Right lobe of liver (tissue), 6 donors: Measurements from ENCODE around the gene FGF5. TPM values are rescaled to one million over a fixed set of nuclear protein-coding genes. Genes with fewer than 3 reads are reported as not detected.

Source experiments
- ATAC-seq, 4 donors: fragments of 200-7000 bp; cut with Tn5 transposase; one replicate each; pipeline ENCODE4 v1.9.1; 2020; ENCODE audit warnings: mild to moderate bottlenecking in 4 of 4, moderate library complexity in 4 of 4
- DNase-seq, 3 donors: peaks; one replicate each; pipeline ENCODE4 v3.0.0-alpha.2; 2020
- H3K27ac ChIP-seq, 3 donors: fragments of 200-600 bp; one replicate each; pipeline ENCODE4 v1.8.0; 2022
- H3K27me3 ChIP-seq, 2 donors: fragments of 200-600 bp; one replicate each; pipeline ENCODE4 v1.8.0; 2022
- H3K36me3 ChIP-seq, 4 donors: fragments of 200-600 bp; sonication (generic) in 1 of 4; one replicate each; pipeline versions ENCODE4 v1.5.1 to v1.8.0; 2017 to 2022; ENCODE audit warnings: control low read depth in 1 of 4
- H3K4me1 ChIP-seq, 4 donors: fragments of 200-600 bp; sonication (generic) in 1 of 4; one replicate each; pipeline versions ENCODE4 v1.5.1 to v1.8.0; 2017 to 2022; ENCODE audit warnings: control low read depth in 1 of 4
- H3K4me3 ChIP-seq, 3 donors: fragments of 200-600 bp; one replicate each; pipeline ENCODE4 v1.8.0; 2022
- H3K9me3 ChIP-seq, 4 donors: fragments of 200-600 bp; sonication (generic) in 1 of 4; one replicate each; pipeline versions ENCODE4 v1.5.1 to v1.8.0; 2017 to 2022; ENCODE audit warnings: control low read depth in 1 of 4
- POLR2A ChIP-seq: fragments of 450-650 bp; IDR thresholded peaks from one replicate; pipeline ENCODE4 v1.6.1; 2017; ENCODE audit warnings: antibody characterized with exemption, mild to moderate bottlenecking
- WGBS: methylation state at CpG from one replicate; pipeline ENCODE4 v1.1.6; 2018; ENCODE audit warnings: low coverage, low lambda C conversion rate; ENCODE audit not compliant: insufficient coverage; ENCODE audit errors: missing lambda C conversion rate; 5-methylcytosine and 5-hydroxymethylcytosine counted together
- intact Hi-C, 2 donors: fragments of 100-400 bp; cut with DNase I; formaldehyde crosslinking; loops; one replicate each; pipeline versions ENCODE4 v1.11.2 to v1.14.1; 2022
- total RNA-seq, 6 experiments: library from RNA; depleted of rRNA in 2 of 6; stranded (reverse); fragments of >200 nt in 2 of 6; fragmentation: NEBNext Ultra II Directional in 3 of 6; extraction: Animal tissue kit (Norgen Biotek cat#: 25700) in 3 of 6; gene quantifications; one replicate each; pipeline versions ENCODE4 v1.1.0 to v1.2.4, GENCODE V29; 2016 to 2023
- TF ChIP-seq, protein P1 (sequence below), 4 donors: fragments of 200-600 bp in 3 of 4; fragments of 450-650 bp in 1 of 4; IDR thresholded peaks; one replicate each; pipeline versions ENCODE4 v1.5.1 to v1.8.0; 2016 to 2022; ENCODE audit warnings: antibody characterized with exemption in 4 of 4, mild to moderate bottlenecking in 2 of 4
- donor health status: DM: no; HTN: yes; CAD: no.
- donor health status: DM: no; HTN: no; CAD: no.
- donor health status: DM: no; HTN: no; CAD: no.
- donor health status: DM: no; HTN: yes; CAD: no.
- donor health status: DM: no; HTN: yes; CAD: no.

The FGF5 gene
- total RNA-seq, 6 experiments from 2014 or later, result not detected

DNA sequence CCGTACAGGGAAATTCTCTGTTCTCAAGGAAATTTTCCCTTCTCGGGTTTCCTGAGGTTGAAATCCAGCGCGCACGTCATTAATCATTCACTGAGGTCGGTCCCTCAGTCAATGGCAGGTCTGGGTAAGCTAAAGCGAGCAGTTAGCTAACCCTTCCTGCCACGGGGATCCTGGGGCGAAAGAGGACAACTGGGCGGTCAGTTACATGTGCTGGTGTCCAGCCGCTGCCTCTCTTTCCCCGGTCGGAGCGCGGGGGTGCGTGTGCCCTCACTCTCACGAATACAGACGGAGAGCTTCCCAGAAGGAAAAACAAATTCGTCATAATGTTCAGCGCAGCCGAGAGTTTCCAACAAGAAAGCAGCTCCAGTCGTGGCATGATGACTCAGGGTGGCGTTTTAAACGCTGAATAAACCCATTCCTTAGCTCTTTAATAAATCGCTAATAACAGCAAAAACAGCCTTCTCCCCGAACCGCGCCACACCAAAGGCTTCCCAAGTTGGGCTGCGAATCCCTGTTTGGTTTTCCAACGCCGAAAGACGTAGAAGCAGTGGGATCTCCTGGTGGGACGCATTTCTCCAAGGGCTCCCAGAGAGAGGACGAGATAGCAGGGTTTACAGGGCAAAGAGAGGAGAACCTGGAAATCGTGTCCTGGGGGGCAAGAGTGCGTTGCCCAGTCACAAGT, 752 bp upstream of the FGF5 start:
- Histone ChIP-seq H3K27me3 (peaks cover 4 to 28% of the 10 kb centered on the region in 2 donors), H3K4me3 (peak overlapping the region in 1 of 3 donors; percentile 4), H3K4me1 (peaks cover 0 to 8% (median 0%) of the 10 kb centered on the region in 4 donors), H3K9me3 (no peaks in the 10 kb centered on the region), H3K36me3 (no peaks in the 10 kb centered on the region), H3K27ac (no peak overlapping the region)
- peak in 2 of 4 donors; percentile 29 to 33 for ATAC-seq
- intact Hi-C loops, result no loop called here
- TF ChIP-seq, protein P1, sequence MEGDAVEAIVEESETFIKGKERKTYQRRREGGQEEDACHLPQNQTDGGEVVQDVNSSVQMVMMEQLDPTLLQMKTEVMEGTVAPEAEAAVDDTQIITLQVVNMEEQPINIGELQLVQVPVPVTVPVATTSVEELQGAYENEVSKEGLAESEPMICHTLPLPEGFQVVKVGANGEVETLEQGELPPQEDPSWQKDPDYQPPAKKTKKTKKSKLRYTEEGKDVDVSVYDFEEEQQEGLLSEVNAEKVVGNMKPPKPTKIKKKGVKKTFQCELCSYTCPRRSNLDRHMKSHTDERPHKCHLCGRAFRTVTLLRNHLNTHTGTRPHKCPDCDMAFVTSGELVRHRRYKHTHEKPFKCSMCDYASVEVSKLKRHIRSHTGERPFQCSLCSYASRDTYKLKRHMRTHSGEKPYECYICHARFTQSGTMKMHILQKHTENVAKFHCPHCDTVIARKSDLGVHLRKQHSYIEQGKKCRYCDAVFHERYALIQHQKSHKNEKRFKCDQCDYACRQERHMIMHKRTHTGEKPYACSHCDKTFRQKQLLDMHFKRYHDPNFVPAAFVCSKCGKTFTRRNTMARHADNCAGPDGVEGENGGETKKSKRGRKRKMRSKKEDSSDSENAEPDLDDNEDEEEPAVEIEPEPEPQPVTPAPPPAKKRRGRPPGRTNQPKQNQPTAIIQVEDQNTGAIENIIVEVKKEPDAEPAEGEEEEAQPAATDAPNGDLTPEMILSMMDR (IDR thresholded peaks at IDR 0.05), result no peak
- TF ChIP-seq POLR2A, result no peak
- WGBS, result 3% methylated on average over 22 of the region's 36 CpGs
- DNase-seq, result no peak

DNA sequence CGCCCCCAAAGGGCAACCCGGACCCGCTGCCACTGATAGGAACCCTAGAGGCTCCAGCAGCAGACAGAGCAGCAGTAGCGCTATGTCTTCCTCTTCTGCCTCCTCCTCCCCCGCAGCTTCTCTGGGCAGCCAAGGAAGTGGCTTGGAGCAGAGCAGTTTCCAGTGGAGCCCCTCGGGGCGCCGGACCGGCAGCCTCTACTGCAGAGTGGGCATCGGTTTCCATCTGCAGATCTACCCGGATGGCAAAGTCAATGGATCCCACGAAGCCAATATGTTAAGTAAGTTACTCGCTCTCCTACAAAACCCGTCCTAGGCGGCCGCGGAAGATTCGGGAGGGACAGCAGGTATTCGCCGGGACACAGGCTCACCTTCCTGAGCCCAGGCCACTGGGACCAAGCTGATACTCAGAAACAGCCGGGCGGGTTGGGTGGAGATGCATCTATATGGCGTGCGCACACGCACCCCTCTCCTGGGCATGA, 477 bp downstream of the FGF5 start:
- H3K4me1 ChIP-seq, result peaks cover 0 to 8% (median 0%) of the 10 kb centered on the region in 4 donors
- H3K4me3 ChIP-seq, result no peak overlapping the region
- intact Hi-C loops, result no loop called here
- H3K27ac ChIP-seq, result no peak overlapping the region
- no peaks in the 10 kb centered on the region for H3K36me3 ChIP-seq
- TF ChIP-seq POLR2A, result no peak
- TF ChIP-seq, protein P1 (IDR thresholded peaks at IDR 0.05), result no peak
- H3K27me3 ChIP-seq, result peaks cover 4 to 28% of the 10 kb centered on the region in 2 donors
- WGBS, result 4% methylated on average over 22 of the region's 25 CpGs
- no peak for DNase-seq
- peak in 2 of 4 donors; percentile 24 to 37 for ATAC-seq
- no peaks in the 10 kb centered on the region for H3K9me3 ChIP-seq

DNA sequence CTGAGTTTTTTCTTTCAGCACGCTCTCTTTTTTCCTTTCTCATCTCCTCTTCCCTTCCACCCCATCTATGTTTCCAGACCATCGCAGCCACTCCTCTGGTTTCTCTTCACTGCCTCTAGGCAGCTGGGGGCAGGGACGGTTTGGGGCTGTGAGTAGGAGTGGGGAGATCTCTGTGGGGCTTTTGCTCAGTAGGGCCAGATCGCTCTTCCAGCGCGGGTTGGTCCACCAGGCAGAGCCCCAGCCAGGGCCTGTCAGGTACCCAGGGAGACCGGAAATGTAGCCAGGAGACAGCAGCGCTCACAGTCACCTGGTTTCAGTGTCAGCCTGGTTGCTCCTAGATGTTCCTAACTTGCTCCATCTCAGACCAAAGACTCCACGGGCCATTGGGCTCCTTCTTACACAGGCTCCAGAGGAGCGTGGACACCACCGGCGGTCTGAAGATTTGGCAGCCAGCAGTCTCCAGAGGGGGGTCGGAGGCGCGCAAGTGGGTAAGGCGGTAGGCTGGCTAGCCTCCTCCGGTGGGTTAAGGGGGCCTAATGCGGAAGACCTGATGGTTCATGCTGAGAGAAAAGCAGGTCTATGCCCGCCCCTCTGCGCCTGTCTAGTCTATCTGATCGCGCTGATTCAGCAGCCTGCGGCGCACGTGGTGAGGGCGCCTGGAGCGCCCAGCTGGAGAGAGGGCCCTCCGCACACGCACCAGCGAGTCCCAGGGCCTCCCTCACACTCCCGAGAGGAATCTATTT, 1.8 kb downstream of the FGF5 start:
- peaks cover 0 to 8% (median 0%) of the 10 kb centered on the region in 4 donors for H3K4me1 ChIP-seq
- 7% methylated on average over 10 of the region's 31 CpGs for WGBS
- no peak for ATAC-seq
- no peak overlapping the region for H3K27ac ChIP-seq
- no peak for TF ChIP-seq POLR2A
- TF ChIP-seq, protein P1 (IDR thresholded peaks at IDR 0.05), result no peak
- peaks cover 4 to 28% of the 10 kb centered on the region in 2 donors for H3K27me3 ChIP-seq
- H3K9me3 ChIP-seq, result no peaks in the 10 kb centered on the region
- H3K36me3 ChIP-seq, result no peaks in the 10 kb centered on the region
- DNase-seq, result no peak
- intact Hi-C loops, result no loop called here
- no peak overlapping the region for H3K4me3 ChIP-seq

DNA sequence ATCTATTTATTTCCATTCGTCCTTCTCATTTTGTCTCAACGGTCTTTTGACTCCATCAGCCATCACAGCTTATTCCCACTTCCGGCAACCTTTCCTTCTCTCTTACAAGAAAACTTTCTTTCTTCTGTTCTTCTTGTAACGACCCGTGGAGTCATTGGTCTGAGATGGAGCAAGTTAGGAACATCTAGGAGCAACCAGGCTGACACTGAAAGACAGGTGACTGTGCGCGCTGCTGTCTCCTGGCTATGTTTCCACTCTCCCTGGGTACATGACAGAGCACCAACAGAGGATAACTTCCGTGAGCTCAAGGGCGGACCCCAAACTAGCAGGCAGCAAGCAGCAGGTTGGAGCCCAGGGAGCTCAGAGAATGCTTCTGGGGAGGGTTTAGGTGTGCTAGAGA, 2.5 kb downstream of the FGF5 start:
- ATAC-seq (no peak), DNase-seq (no peak)
- Histone ChIP-seq H3K36me3 (no peaks in the 10 kb centered on the region), H3K27me3 (peaks cover 4 to 28% of the 10 kb centered on the region in 2 donors), H3K9me3 (no peaks in the 10 kb centered on the region), H3K27ac (no peak overlapping the region), H3K4me3 (no peak overlapping the region), H3K4me1 (peaks cover 0 to 8% (median 0%) of the 10 kb centered on the region in 4 donors)
- intact Hi-C loops, result no loop called here
- WGBS, result 17% methylated on average over 9 of the region's 9 CpGs
- TF ChIP-seq POLR2A, result no peak
- TF ChIP-seq, protein P1 (IDR thresholded peaks at IDR 0.05), result no peak
